ENCODE results near the gene ARRDC2. TPM values are rescaled to one million over a fixed set of nuclear protein-coding genes. Genes with fewer than 3 reads are reported as not detected.

Gene ARRDC2
- polyA plus RNA-seq, 3 donors: 13.8 to 99.8 (median 23.9) TPM

- H3K9ac ChIP-seq (ENCODE audit: insufficient read depth, low read length, poor library complexity, severe bottlenecking): no peak overlapping the region
- peaks cover 4 to 14% (median 8%) of the 10 kb centered on the region in 3 donors for H3K27me3 Mint-ChIP-seq (ENCODE audit: low read depth in 3 of 3)
These were observed 33.4 kb upstream of the ARRDC2 start for GRCh38 chr19:17974551-17974950.

GRCh38 chr19:17975032-17975431, 32.9 kb upstream of the ARRDC2 start:
- no peak overlapping the region for H3K4me3 Mint-ChIP-seq
- TF ChIP-seq CTCF (IDR thresholded peaks at IDR 0.05): no peak
- H3K9me3 Mint-ChIP-seq: peaks cover 0 to 1% (median 0%) of the 10 kb centered on the region in 7 donors
- no peaks in the 10 kb centered on the region for H3K36me3 Mint-ChIP-seq
- no peak overlapping the region for H3K9ac ChIP-seq (ENCODE audit: insufficient read depth, low read length, poor library complexity, severe bottlenecking)
- peaks cover 4 to 17% (median 6%) of the 10 kb centered on the region in 3 donors for H3K27me3 Mint-ChIP-seq (ENCODE audit: low read depth in 3 of 3)
- WGBS (ENCODE audit: insufficient coverage): 98% methylated on average over 8 of the region's 8 CpGs
- no peaks in the 10 kb centered on the region for H3K27me3 ChIP-seq (ENCODE audit: control insufficient read depth in 2 of 2, insufficient read depth in 2 of 2, low read length in 2 of 2)
- no peaks in the 10 kb centered on the region for H3K36me3 ChIP-seq (replicated peaks in 1 of 2; ENCODE audit: control insufficient read depth in 1 of 2, insufficient read depth in 2 of 2, low read length in 2 of 2)
- no peak for DNase-seq
- peaks cover 0 to 5% of the 10 kb centered on the region in 2 donors for H3K4me1 ChIP-seq (ENCODE audit: control insufficient read depth in 1 of 2, insufficient read depth in 2 of 2, low read length in 2 of 2)
- no peaks in the 10 kb centered on the region for H3K79me2 ChIP-seq (ENCODE audit: insufficient read depth, low read length)
- peaks cover 5% of the 10 kb centered on the region for H3K4me1 Mint-ChIP-seq
- no peak overlapping the region for H3K4me3 ChIP-seq (replicated peaks in 1 of 3; ENCODE audit: low read depth in 2 of 3, low read length in 3 of 3)
- H4K20me1 ChIP-seq (ENCODE audit: insufficient read depth, low read length): no peaks in the 10 kb centered on the region
- no peak overlapping the region for H3K27ac Mint-ChIP-seq
- no peaks in the 10 kb centered on the region for H3K9me3 ChIP-seq (replicated peaks in 1 of 2; ENCODE audit: control insufficient read depth in 1 of 2, insufficient read depth in 1 of 2, low read length in 2 of 2)
- H3K27ac ChIP-seq (ENCODE audit: low read depth in 1 of 2, low read length in 2 of 2): no peak overlapping the region
- H3K4me2 ChIP-seq (replicated peaks; ENCODE audit: extremely low read depth, low read length, poor library complexity, severe bottlenecking): no peak overlapping the region
- intact Hi-C loops (cut with micrococcal nuclease): no loop called here
- no peak overlapping the region for H2AFZ ChIP-seq (ENCODE audit: insufficient read depth, low read depth, low read length, poor library complexity, severe bottlenecking)

More at GRCh38 chr19:17974551-17974950, 33.4 kb upstream of the ARRDC2 start:
- Mint-ChIP-seq H3K27ac (no peak overlapping the region), H3K9me3 (peaks cover 0 to 1% (median 0%) of the 10 kb centered on the region in 7 donors), H3K4me1 (peaks cover 3% of the 10 kb centered on the region), H3K36me3 (no peaks in the 10 kb centered on the region), H3K4me3 (no peak overlapping the region)
- WGBS (ENCODE audit: insufficient coverage): 95% methylated on average over 5 of the region's 6 CpGs
- H3K27me3 ChIP-seq (ENCODE audit: control insufficient read depth in 2 of 2, insufficient read depth in 2 of 2, low read length in 2 of 2): no peaks in the 10 kb centered on the region
- H3K27ac ChIP-seq (ENCODE audit: low read depth in 1 of 2, low read length in 2 of 2): no peak overlapping the region
- no peak overlapping the region for H2AFZ ChIP-seq (ENCODE audit: insufficient read depth, low read depth, low read length, poor library complexity, severe bottlenecking)
- no peak overlapping the region for H3K4me3 ChIP-seq (replicated peaks in 1 of 3; ENCODE audit: low read depth in 2 of 3, low read length in 3 of 3)
- no peak overlapping the region for H3K4me2 ChIP-seq (replicated peaks; ENCODE audit: extremely low read depth, low read length, poor library complexity, severe bottlenecking)
- no peak for TF ChIP-seq CTCF (IDR thresholded peaks at IDR 0.05)
- H3K4me1 ChIP-seq (ENCODE audit: control insufficient read depth in 1 of 2, insufficient read depth in 2 of 2, low read length in 2 of 2): peaks cover 0 to 1% of the 10 kb centered on the region in 2 donors
- no peak for DNase-seq
- intact Hi-C loops (cut with micrococcal nuclease): no loop called here
- H3K9me3 ChIP-seq (replicated peaks in 1 of 2; ENCODE audit: control insufficient read depth in 1 of 2, insufficient read depth in 1 of 2, low read length in 2 of 2): no peaks in the 10 kb centered on the region
- no peaks in the 10 kb centered on the region for H3K79me2 ChIP-seq (ENCODE audit: insufficient read depth, low read length)
- no peaks in the 10 kb centered on the region for H4K20me1 ChIP-seq (ENCODE audit: insufficient read depth, low read length)
- no peaks in the 10 kb centered on the region for H3K36me3 ChIP-seq (replicated peaks in 1 of 2; ENCODE audit: control insufficient read depth in 1 of 2, insufficient read depth in 2 of 2, low read length in 2 of 2)

Measured in CD14-positive monocyte (primary cell).